Activated naive CD4-positive, alpha-beta T cell treated with anti-CD3 and anti-CD28 coated beads for 36 hours (primary cell): ENCODE results near the gene MAP1LC3C. TPM values are rescaled to one million over a fixed set of nuclear protein-coding genes. Genes with fewer than 3 reads are reported as not detected.

Source experiments
- CTCF ChIA-PET: fragments of 350-600 bp; sonication (Branson Sonifier 250); formaldehyde crosslinking; loops from one replicate; lab custom pipeline; 2021; ENCODE audit warnings: antibody characterized with exemption; lab: Charles Lee
- DNase-seq: peaks from one replicate; pipeline ENCODE4 v3.0.0-alpha.2; 2020
- H3K27ac Mint-ChIP-seq: one replicate; pipeline ENCODE4 v1.8.0; 2021; ENCODE audit warnings: mild to moderate bottlenecking, mixed read lengths
- H3K27me3 Mint-ChIP-seq: one replicate; pipeline ENCODE4 v1.8.0; 2021; ENCODE audit warnings: low read depth, mixed read lengths
- H3K36me3 Mint-ChIP-seq: one replicate; pipeline ENCODE4 v1.8.0; 2021; ENCODE audit warnings: low read depth, mixed read lengths
- H3K4me1 Mint-ChIP-seq: one replicate; pipeline ENCODE4 v1.8.0; 2021; ENCODE audit warnings: low read depth, mixed read lengths
- H3K4me3 Mint-ChIP-seq: one replicate; pipeline ENCODE4 v1.8.0; 2021; ENCODE audit warnings: mild to moderate bottlenecking, moderate library complexity, mixed read lengths
- H3K9me3 Mint-ChIP-seq: one replicate; pipeline ENCODE4 v1.8.0; 2021; ENCODE audit warnings: mixed read lengths
- intact Hi-C: fragments of 100-400 bp; cut with micrococcal nuclease; formaldehyde crosslinking; loops from one replicate; pipeline ENCODE4 v1.15.1; 2023
- total RNA-seq, 2 experiments: library from RNA; stranded (reverse); gene quantifications; one replicate each; pipeline ENCODE4 v1.2.3, GENCODE V29; 2021

Gene MAP1LC3C
- total RNA-seq, 2 experiments from 2014 or later: not detected

DNA sequence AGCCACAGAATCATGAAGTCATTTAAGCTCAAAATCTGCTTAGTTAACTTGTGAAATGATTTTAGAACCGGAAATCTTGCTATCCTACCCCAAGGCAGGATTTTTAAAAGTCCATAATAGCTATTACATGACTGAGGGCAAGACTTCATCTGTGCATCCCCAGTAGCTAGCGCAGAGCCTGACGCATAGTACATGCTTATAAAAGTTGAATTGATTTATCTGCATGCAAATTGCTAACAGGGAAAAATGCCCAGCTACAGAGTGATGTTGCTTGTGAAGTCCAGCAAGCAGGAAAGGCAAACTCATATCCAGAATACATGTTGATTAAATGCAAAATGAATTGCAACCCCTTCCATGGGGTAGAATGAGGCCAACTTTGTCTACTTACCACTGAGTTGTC lies 8.1 kb upstream of the MAP1LC3C start:
- no peaks in the 10 kb centered on the region for H3K4me1 Mint-ChIP-seq
- intact Hi-C loops: no loop called here
- CTCF ChIA-PET: interaction anchor here (0.6 to 2.1 kb wide), 4 partner anchors 9 to 396 kb away, joined by 3 to 8 read pairs (median 4); partner anchors contain the start of gene MAP1LC3C
- no peak for DNase-seq
- H3K4me3 Mint-ChIP-seq: no peak overlapping the region
- H3K9me3 Mint-ChIP-seq: no peaks in the 10 kb centered on the region
- no peaks in the 10 kb centered on the region for H3K36me3 Mint-ChIP-seq
- peaks cover 2% of the 10 kb centered on the region for H3K27me3 Mint-ChIP-seq
- no peak overlapping the region for H3K27ac Mint-ChIP-seq

DNA sequence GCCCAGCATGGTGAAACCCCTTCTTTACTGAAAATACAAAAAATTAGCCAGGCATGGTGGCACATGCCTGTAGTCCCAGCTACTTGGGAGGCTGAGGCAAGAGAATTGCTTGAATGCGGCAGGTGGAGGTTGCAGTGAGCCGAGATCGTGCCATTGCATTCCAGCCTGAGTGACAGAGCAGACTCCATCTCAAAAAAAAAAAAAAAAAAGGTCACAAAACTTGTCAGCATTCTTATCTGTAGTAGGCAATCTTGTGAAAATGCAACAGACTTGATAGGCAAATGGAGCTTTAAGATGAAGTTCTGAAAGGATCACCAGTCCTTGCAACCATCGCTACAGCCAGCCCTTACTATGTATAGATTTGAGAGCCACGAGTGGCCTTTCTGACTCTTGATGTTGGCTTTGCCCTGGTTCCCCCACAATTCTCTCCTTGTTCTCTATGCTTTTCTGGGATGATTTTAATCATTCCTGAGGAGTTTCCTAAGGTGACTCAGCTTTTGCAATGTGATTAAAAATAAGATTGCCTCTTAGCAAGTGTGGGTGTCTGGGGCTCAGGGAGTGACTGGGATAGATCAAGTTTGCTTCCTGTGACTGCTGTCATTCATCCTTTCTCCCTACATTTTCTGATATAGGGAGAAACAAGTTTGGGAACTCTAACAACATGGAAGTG lies 7.1 kb upstream of the MAP1LC3C start:
- H3K4me1 Mint-ChIP-seq: no peaks in the 10 kb centered on the region
- no peak overlapping the region for H3K27ac Mint-ChIP-seq
- no peak for DNase-seq
- H3K27me3 Mint-ChIP-seq: peaks cover 2% of the 10 kb centered on the region
- no peaks in the 10 kb centered on the region for H3K9me3 Mint-ChIP-seq
- H3K36me3 Mint-ChIP-seq: no peaks in the 10 kb centered on the region
- intact Hi-C loops: no loop called here
- H3K4me3 Mint-ChIP-seq: no peak overlapping the region
- CTCF ChIA-PET: interaction anchor here (0.8 to 2.1 kb wide), 4 partner anchors 8 to 395 kb away, joined by 3 to 8 read pairs (median 4); partner anchors contain the start of gene MAP1LC3C

DNA sequence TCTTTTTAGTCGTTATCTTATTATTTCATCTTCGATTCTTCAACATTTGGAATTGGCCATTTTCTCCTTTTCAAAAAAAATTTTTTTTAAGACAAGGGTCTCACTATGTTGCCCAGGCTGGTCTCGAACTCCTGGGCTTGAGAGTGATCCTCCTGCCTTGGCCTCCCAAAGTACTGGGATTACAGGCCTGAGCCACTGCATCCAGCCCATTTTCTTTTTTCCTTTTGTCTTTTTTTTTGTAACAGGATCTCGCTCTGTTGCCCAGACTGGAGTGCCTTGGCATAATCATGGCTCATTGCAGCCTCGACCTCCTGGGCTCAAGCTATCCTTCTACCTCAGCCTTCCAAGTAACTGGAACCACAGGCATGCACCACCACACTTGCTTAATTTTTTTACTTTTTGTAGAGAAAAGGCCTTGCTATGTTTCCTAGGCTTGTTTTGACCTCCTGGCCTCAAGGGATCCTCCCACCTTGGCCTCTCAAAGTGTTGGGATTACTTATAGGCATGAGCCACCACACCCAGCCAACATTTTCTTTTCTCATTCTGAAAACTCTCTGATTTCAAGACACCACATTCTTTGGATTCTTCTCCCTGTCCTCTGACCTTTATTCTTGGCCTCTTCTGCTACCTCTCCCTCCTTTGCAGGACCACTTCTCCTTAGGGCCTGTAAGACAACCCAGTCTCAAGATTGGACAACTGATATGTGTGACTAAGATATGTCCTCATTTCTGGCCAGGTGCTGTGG lies 6.0 kb upstream of the MAP1LC3C start:
- DNase-seq: no peak
- Mint-ChIP-seq H3K4me3 (no peak overlapping the region), H3K27me3 (peaks cover 2% of the 10 kb centered on the region), H3K27ac (no peak overlapping the region), H3K36me3 (no peaks in the 10 kb centered on the region), H3K9me3 (no peaks in the 10 kb centered on the region), H3K4me1 (no peaks in the 10 kb centered on the region)
- intact Hi-C loops: no loop called here
- CTCF ChIA-PET: interaction anchor here (0.8 kb wide), 1 partner anchor 12 kb away, joined by 3 read pairs; no protein-coding TSS in a partner anchor

GRCh38 chr1:242002510-242002909 lies 3.6 kb upstream of the MAP1LC3C start:
- Mint-ChIP-seq H3K4me1 (peaks cover 3% of the 10 kb centered on the region), H3K4me3 (no peak overlapping the region), H3K27ac (no peak overlapping the region), H3K27me3 (peaks cover 1% of the 10 kb centered on the region), H3K9me3 (no peaks in the 10 kb centered on the region), H3K36me3 (no peaks in the 10 kb centered on the region)
- intact Hi-C loops: no loop called here
- no peak for DNase-seq
- CTCF ChIA-PET: interaction anchor here (0.6 kb wide), 1 partner anchor 475 kb away, joined by 3 read pairs; no protein-coding TSS in a partner anchor

DNA sequence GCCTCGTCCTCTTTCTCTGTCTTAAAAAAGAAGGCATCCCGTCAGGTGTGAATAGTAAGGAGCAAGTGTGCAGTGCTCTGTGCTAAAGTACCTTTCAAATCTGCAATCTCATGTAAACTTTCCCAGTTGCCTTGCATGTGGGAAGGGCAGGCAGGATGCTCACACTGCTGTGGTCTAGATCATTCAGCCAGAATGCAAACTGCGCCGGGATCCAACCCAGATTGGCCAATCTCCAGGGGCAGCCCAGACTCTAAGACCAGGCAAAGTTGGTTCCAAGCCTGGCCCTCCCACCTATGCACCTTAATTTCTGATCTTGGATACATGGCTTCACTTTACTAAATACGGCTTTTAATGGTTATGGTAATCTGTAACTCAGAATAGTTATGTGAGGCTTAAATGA lies 3.2 kb upstream of the MAP1LC3C start:
- H3K27me3 Mint-ChIP-seq: peaks cover 1% of the 10 kb centered on the region
- CTCF ChIA-PET: interaction anchor here (0.6 kb wide), 1 partner anchor 474 kb away, joined by 3 read pairs; no protein-coding TSS in a partner anchor
- intact Hi-C loops: no loop called here
- H3K36me3 Mint-ChIP-seq: no peaks in the 10 kb centered on the region
- DNase-seq: no peak
- H3K4me3 Mint-ChIP-seq: no peak overlapping the region
- peaks cover 3% of the 10 kb centered on the region for H3K4me1 Mint-ChIP-seq
- H3K9me3 Mint-ChIP-seq: no peaks in the 10 kb centered on the region
- no peak overlapping the region for H3K27ac Mint-ChIP-seq

GRCh38 chr1:242000434-242000833 lies 1.5 kb upstream of the MAP1LC3C start:
- peaks cover 1% of the 10 kb centered on the region for H3K27me3 Mint-ChIP-seq
- CTCF ChIA-PET: interaction anchor here (1.0 to 1.6 kb wide), 5 partner anchors 14 to 390 kb away, joined by 3 to 12 read pairs (median 3); partner anchors contain the start of gene BECN2
- no peaks in the 10 kb centered on the region for H3K36me3 Mint-ChIP-seq
- no peak for DNase-seq
- no peak overlapping the region for H3K27ac Mint-ChIP-seq
- peaks cover 3% of the 10 kb centered on the region for H3K4me1 Mint-ChIP-seq
- no peaks in the 10 kb centered on the region for H3K9me3 Mint-ChIP-seq
- intact Hi-C loops: no loop called here
- H3K4me3 Mint-ChIP-seq: no peak overlapping the region

DNA sequence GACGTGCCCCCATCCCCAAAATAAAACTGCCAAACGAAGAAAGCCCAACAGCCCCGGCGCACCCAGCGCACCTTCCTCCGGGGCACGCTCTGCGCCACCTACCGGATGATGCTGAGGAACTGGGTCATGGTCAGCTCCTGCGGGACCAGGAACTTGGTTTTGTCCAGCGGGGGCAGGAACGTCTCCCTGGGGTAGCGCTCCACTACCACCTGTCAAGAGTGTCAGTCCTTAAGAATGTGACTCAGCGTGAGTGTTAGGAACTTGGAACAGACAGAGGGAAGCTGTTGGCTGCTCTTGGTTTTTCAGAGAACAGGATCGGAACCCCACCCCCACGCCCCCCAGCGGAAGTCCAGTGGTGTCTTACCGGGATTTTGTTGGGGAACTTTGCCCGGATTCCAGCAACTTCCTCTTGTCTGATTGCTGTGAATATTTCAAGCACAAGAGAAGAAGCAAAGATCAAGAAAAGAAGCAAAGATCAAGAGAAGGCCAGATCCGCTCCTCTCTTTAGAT lies 431 bp downstream of the MAP1LC3C start:
- Mint-ChIP-seq H3K36me3 (no peaks in the 10 kb centered on the region), H3K9me3 (no peaks in the 10 kb centered on the region), H3K4me1 (peaks cover 3% of the 10 kb centered on the region), H3K4me3 (peak overlapping the region; percentile 54), H3K27me3 (peaks cover 1% of the 10 kb centered on the region), H3K27ac (no peak overlapping the region)
- intact Hi-C loops: loop anchor here (1.0 to 5.0 kb wide), 5 partner anchors 102 to 481 kb away; partner anchors contain the start of gene FH
- DNase-seq: peak; percentile 68
- CTCF ChIA-PET: interaction anchor here (0.6 to 3.1 kb wide), 21 partner anchors 8 to 466 kb away, joined by 3 to 20 read pairs (median 5); partner anchors contain the start of gene KMO

GRCh38 chr1:241997401-241997998 lies 1.4 kb downstream of the MAP1LC3C start:
- no peak overlapping the region for H3K4me3 Mint-ChIP-seq
- H3K27me3 Mint-ChIP-seq: peaks cover 1% of the 10 kb centered on the region
- intact Hi-C loops: loop anchor here (1.0 to 5.0 kb wide), 2 partner anchors 370 to 480 kb away; partner anchors contain the start of gene FH
- no peaks in the 10 kb centered on the region for H3K9me3 Mint-ChIP-seq
- no peak for DNase-seq
- no peaks in the 10 kb centered on the region for H3K36me3 Mint-ChIP-seq
- peaks cover 3% of the 10 kb centered on the region for H3K4me1 Mint-ChIP-seq
- H3K27ac Mint-ChIP-seq: no peak overlapping the region
- CTCF ChIA-PET: interaction anchor here (0.5 to 3.1 kb wide), 14 partner anchors 9 to 1257 kb away, joined by 3 to 20 read pairs (median 6); partner anchors contain the start of gene KMO

GRCh38 chr1:241994171-241994570 lies 4.7 kb downstream of the MAP1LC3C start:
- CTCF ChIA-PET: interaction anchor here (0.7 kb wide), 1 partner anchor 38 kb away, joined by 4 read pairs; no protein-coding TSS in a partner anchor

DNA sequence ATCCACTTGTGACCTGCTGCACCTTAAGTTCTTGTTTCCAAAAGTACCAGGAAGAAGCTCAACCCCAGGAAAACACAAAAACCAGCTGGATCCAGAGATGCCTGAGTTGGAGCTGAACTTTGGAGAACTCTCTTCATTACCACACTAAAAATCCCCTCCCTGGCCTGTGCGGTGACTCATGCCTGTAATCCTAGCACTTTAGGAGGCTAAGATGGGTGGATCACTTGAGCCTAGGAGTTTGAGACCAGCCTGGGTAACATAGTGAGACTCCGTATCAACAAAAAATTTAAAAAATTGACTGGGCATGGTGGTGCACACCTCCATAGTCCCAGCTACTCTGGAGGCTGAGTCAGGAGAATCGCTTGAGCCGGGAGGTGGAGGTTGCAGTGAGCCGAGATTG lies 6.2 kb downstream of the MAP1LC3C start:
- CTCF ChIA-PET: interaction anchor here (1.0 kb wide), 1 partner anchor 382 kb away, joined by 5 read pairs; no protein-coding TSS in a partner anchor
- no peak for DNase-seq
- Mint-ChIP-seq H3K4me1 (no peaks in the 10 kb centered on the region), H3K27ac (no peak overlapping the region), H3K36me3 (no peaks in the 10 kb centered on the region), H3K4me3 (no peak overlapping the region), H3K9me3 (no peaks in the 10 kb centered on the region), H3K27me3 (peaks cover 1% of the 10 kb centered on the region)
- intact Hi-C loops: no loop called here

More at GRCh38 chr1:241994171-241994570, 4.7 kb downstream of the MAP1LC3C start:
- Mint-ChIP-seq H3K27me3 (peaks cover 1% of the 10 kb centered on the region), H3K36me3 (no peaks in the 10 kb centered on the region), H3K4me1 (peaks cover 3% of the 10 kb centered on the region), H3K4me3 (no peak overlapping the region), H3K27ac (no peak overlapping the region), H3K9me3 (no peaks in the 10 kb centered on the region)
- intact Hi-C loops: no loop called here
- no peak for DNase-seq

- Mint-ChIP-seq H3K4me3 (no peak overlapping the region), H3K9me3 (no peaks in the 10 kb centered on the region), H3K27ac (no peak overlapping the region), H3K27me3 (no peaks in the 10 kb centered on the region), H3K36me3 (no peaks in the 10 kb centered on the region), H3K4me1 (no peaks in the 10 kb centered on the region)
- intact Hi-C loops: no loop called here
- CTCF ChIA-PET: interaction anchor here (0.8 kb wide), 1 partner anchor 124 kb away, joined by 3 read pairs; no protein-coding TSS in a partner anchor
- DNase-seq: no peak
Observed at GRCh38 chr1:241990040-241990439, 8.9 kb downstream of the MAP1LC3C start.
